AG08395 (cell line): ENCODE measurements around the gene TRAPPC2B.
"Not testable (repeated sequence)": the region's sequence is repeated elsewhere in the genome, so short reads cannot be mapped to it uniquely, and the experiment has no call there.

Source experiments
- DNase-seq: peaks from one replicate; pipeline ENCODE4 v3.0.0; 2012; ENCODE audit warnings: mixed read lengths, low spot score

TRAPPC2B gene

GRCh38 chr19:57374647-57375046, 11.3 kb downstream of the TRAPPC2B start:
- DNase-seq: not testable (repeated sequence)

GRCh38 chr19:57376151-57376550, 12.8 kb downstream of the TRAPPC2B start:
- no peak for DNase-seq

- DNase-seq: no peak
These were observed 14.3 kb downstream of the TRAPPC2B start for GRCh38 chr19:57377498-57378146.

GRCh38 chr19:57380923-57381322, 17.6 kb downstream of the TRAPPC2B start:
- no peak for DNase-seq

- DNase-seq: no peak
These were observed 19.6 kb downstream of the TRAPPC2B start for GRCh38 chr19:57382806-57383488.

GRCh38 chr19:57389194-57389729, 25.9 kb downstream of the TRAPPC2B start:
- no peak for DNase-seq

- peak; percentile 97 for DNase-seq
These were observed 26.6 kb downstream of the TRAPPC2B start, which contains the start of gene ZNF548 for GRCh38 chr19:57389730-57390598. TSS of gene ZNF548 (plus strand) at chr19:57389854. CDS start at chr19:57390100, 246 bp downstream.

GRCh38 chr19:57395710-57396109, 32.4 kb downstream of the TRAPPC2B start:
- no peak for DNase-seq

GRCh38 chr19:57398868-57399267, 35.5 kb downstream of the TRAPPC2B start:
- no peak for DNase-seq

- no peak for DNase-seq
These were observed 40.6 kb downstream of the TRAPPC2B start for GRCh38 chr19:57403737-57404563.

- peak; percentile 75 for DNase-seq
These were observed 43.3 kb downstream of the TRAPPC2B start for GRCh38 chr19:57406516-57407123.

- peak; percentile 96 for DNase-seq
These were observed 47.7 kb downstream of the TRAPPC2B start, which contains the start of gene ZNF17 for GRCh38 chr19:57410877-57411671. TSS of gene ZNF17 (plus strand) at chr19:57411161. CDS start at chr19:57413616, 2,455 bp downstream.
